HG03457 (cell line): ENCODE measurements around the gene CNTNAP2.

ENCODE experiments used
- ATAC-seq: cut with Tn5 transposase; IDR thresholded peaks from one replicate; pipeline ENCODE4 v1.9.1; 2021; ENCODE audit warnings: moderate number of reproducible peaks; ENCODE audit not compliant: unreplicated experiment

Gene CNTNAP2

GRCh38 chr7:146554556-146554955, 438.0 kb downstream of the CNTNAP2 start:
- no peak for ATAC-seq

GRCh38 chr7:146557971-146558469, 441.4 kb downstream of the CNTNAP2 start:
- no peak for ATAC-seq

- no peak for ATAC-seq
Measured at GRCh38 chr7:146565872-146566271, 449.3 kb downstream of the CNTNAP2 start.

- no peak for ATAC-seq
Measured at GRCh38 chr7:146575903-146576302, 459.3 kb downstream of the CNTNAP2 start.

- no peak for ATAC-seq
Measured at GRCh38 chr7:146591976-146592375, 475.4 kb downstream of the CNTNAP2 start.

- no peak for ATAC-seq
Measured at GRCh38 chr7:146606628-146607027, 490.0 kb downstream of the CNTNAP2 start.

- ATAC-seq = no peak
Measured at GRCh38 chr7:146619641-146620040, 503.0 kb downstream of the CNTNAP2 start.

- no peak for ATAC-seq
Measured at GRCh38 chr7:146626912-146627311, 510.3 kb downstream of the CNTNAP2 start.

GRCh38 chr7:146635205-146636032, 518.8 kb downstream of the CNTNAP2 start:
- no peak for ATAC-seq

- no peak for ATAC-seq
Measured at GRCh38 chr7:146636033-146636356, 519.4 kb downstream of the CNTNAP2 start.

- ATAC-seq = no peak
Measured at GRCh38 chr7:146636581-146636980, 520.0 kb downstream of the CNTNAP2 start.

- ATAC-seq = no peak
Measured at GRCh38 chr7:146639291-146639690, 522.7 kb downstream of the CNTNAP2 start.

GRCh38 chr7:146641491-146641890, 524.9 kb downstream of the CNTNAP2 start:
- no peak for ATAC-seq

- ATAC-seq = no peak
Measured at GRCh38 chr7:146645383-146645976, 528.9 kb downstream of the CNTNAP2 start.

GRCh38 chr7:146647445-146647844, 530.8 kb downstream of the CNTNAP2 start:
- ATAC-seq = no peak

- no peak for ATAC-seq
Measured at GRCh38 chr7:146652176-146652575, 535.6 kb downstream of the CNTNAP2 start.

- ATAC-seq = no peak
Measured at GRCh38 chr7:146654048-146654447, 537.4 kb downstream of the CNTNAP2 start.

- ATAC-seq = no peak
Measured at GRCh38 chr7:146655928-146656797, 539.6 kb downstream of the CNTNAP2 start.

- no peak for ATAC-seq
Measured at GRCh38 chr7:146656988-146657387, 540.4 kb downstream of the CNTNAP2 start.

GRCh38 chr7:146658604-146659003, 542.0 kb downstream of the CNTNAP2 start:
- no peak for ATAC-seq

- no peak for ATAC-seq
Measured at GRCh38 chr7:146659732-146660131, 543.1 kb downstream of the CNTNAP2 start.
